Tibial artery (tissue), 4 donors: Measurements from ENCODE around the gene PDSS1.
"Not testable (repeated sequence)": the region's sequence is repeated elsewhere in the genome, so short reads cannot be mapped to it uniquely, and the experiment has no call there.

Experiments used
- DNase-seq, 2 donors: peaks; one replicate each; pipeline ENCODE4 v3.0.0-alpha.2; 2019
- H3K27ac ChIP-seq, 2 donors: fragments of 200-600 bp; sonication (generic) in 1 of 2; 1 replicate in 1 of 2; 2 replicates in 1 of 2; pipeline ENCODE4 v1.5.1; 2018 to 2019; ENCODE audit warnings: mild to moderate bottlenecking in 1 of 2
- H3K27me3 ChIP-seq, 2 donors: fragments of 200-600 bp; sonication (generic) in 1 of 2; one replicate each; pipeline versions ENCODE4 v1.5.1 to v1.6.0; 2016 to 2019
- H3K36me3 ChIP-seq, 3 donors: fragments of 200-600 bp; sonication (generic) in 2 of 3; one replicate each; pipeline ENCODE4 v1.5.1; 2016 to 2019; ENCODE audit warnings: mild to moderate bottlenecking in 2 of 3
- H3K4me1 ChIP-seq, 4 donors: fragments of 200-600 bp; sonication (generic) in 2 of 4; 1 replicate in 3 of 4; 2 replicates in 1 of 4; pipeline ENCODE4 v1.5.1; 2016 to 2019
- H3K4me3 ChIP-seq, 2 donors: fragments of 200-600 bp; sonication (generic) in 1 of 2; 1 replicate in 1 of 2; 2 replicates in 1 of 2; pipeline ENCODE4 v1.5.1; 2018 to 2019; ENCODE audit warnings: mild to moderate bottlenecking in 2 of 2
- H3K9me3 ChIP-seq, 3 donors: fragments of 200-600 bp; sonication (generic) in 1 of 3; one replicate each; pipeline ENCODE4 v1.5.1; 2016 to 2019
- intact Hi-C: fragments of 100-400 bp; cut with DNase I; formaldehyde crosslinking; loops from one replicate; pipeline ENCODE4 v1.15.0; 2023; ENCODE audit warnings: low total_unique reads
- TF ChIP-seq, protein P1 (sequence below), 2 experiments: fragments of 200-600 bp in 1 of 2; fragments of 450-650 bp in 1 of 2; IDR thresholded peaks; one replicate each; pipeline ENCODE4 v1.5.1; 2017 to 2019; ENCODE audit warnings: antibody characterized with exemption in 2 of 2, mild to moderate bottlenecking in 1 of 2, moderate library complexity in 1 of 2

PDSS1 gene

GRCh38 chr10:26682931-26683330 lies 14.6 kb upstream of the PDSS1 start:
- H3K36me3 ChIP-seq = no peaks in the 10 kb centered on the region
- no peak overlapping the region for H3K27ac ChIP-seq
- TF ChIP-seq, protein P1, sequence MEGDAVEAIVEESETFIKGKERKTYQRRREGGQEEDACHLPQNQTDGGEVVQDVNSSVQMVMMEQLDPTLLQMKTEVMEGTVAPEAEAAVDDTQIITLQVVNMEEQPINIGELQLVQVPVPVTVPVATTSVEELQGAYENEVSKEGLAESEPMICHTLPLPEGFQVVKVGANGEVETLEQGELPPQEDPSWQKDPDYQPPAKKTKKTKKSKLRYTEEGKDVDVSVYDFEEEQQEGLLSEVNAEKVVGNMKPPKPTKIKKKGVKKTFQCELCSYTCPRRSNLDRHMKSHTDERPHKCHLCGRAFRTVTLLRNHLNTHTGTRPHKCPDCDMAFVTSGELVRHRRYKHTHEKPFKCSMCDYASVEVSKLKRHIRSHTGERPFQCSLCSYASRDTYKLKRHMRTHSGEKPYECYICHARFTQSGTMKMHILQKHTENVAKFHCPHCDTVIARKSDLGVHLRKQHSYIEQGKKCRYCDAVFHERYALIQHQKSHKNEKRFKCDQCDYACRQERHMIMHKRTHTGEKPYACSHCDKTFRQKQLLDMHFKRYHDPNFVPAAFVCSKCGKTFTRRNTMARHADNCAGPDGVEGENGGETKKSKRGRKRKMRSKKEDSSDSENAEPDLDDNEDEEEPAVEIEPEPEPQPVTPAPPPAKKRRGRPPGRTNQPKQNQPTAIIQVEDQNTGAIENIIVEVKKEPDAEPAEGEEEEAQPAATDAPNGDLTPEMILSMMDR (IDR thresholded peaks at IDR 0.05) = no peak
- H3K4me1 ChIP-seq = no peaks in the 10 kb centered on the region
- H3K27me3 ChIP-seq = peaks cover 0 to 11% of the 10 kb centered on the region in 2 donors
- H3K9me3 ChIP-seq = no peaks in the 10 kb centered on the region
- intact Hi-C loops = no loop called here
- no peak for DNase-seq
- H3K4me3 ChIP-seq = no peak overlapping the region

GRCh38 chr10:26684667-26685264 lies 12.7 kb upstream of the PDSS1 start:
- H3K4me3 ChIP-seq, intact Hi-C loops, H3K4me1 ChIP-seq, DNase-seq, H3K27ac ChIP-seq, H3K9me3 ChIP-seq, H3K36me3 ChIP-seq: not testable (repeated sequence)
- H3K27me3 ChIP-seq = peaks cover 0 to 16% of the 10 kb centered on the region in 2 donors
- TF ChIP-seq, protein P1 (IDR thresholded peaks at IDR 0.05) = peak; percentile 29 to 38

- Histone ChIP-seq H3K4me1 (no peaks in the 10 kb centered on the region), H3K27me3 (peaks cover 0 to 16% of the 10 kb centered on the region in 2 donors), H3K27ac (no peak overlapping the region), H3K36me3 (no peaks in the 10 kb centered on the region), H3K9me3 (no peaks in the 10 kb centered on the region), H3K4me3 (no peak overlapping the region)
- intact Hi-C loops = no loop called here
- TF ChIP-seq, protein P1 (IDR thresholded peaks at IDR 0.05) = no peak
- DNase-seq = no peak
These were observed 12.1 kb upstream of the PDSS1 start for GRCh38 chr10:26685441-26685840.

GRCh38 chr10:26689399-26689798 lies 8.1 kb upstream of the PDSS1 start:
- TF ChIP-seq, protein P1 (IDR thresholded peaks at IDR 0.05) = no peak
- peaks cover 0 to 14% of the 10 kb centered on the region in 2 donors for H3K27me3 ChIP-seq
- no peaks in the 10 kb centered on the region for H3K36me3 ChIP-seq
- intact Hi-C loops = no loop called here
- no peak overlapping the region for H3K4me3 ChIP-seq
- no peak overlapping the region for H3K27ac ChIP-seq
- no peaks in the 10 kb centered on the region for H3K4me1 ChIP-seq
- no peaks in the 10 kb centered on the region for H3K9me3 ChIP-seq
- DNase-seq = no peak

- Histone ChIP-seq H3K4me3 (no peak overlapping the region), H3K4me1 (no peaks in the 10 kb centered on the region), H3K27ac (no peak overlapping the region), H3K9me3 (no peaks in the 10 kb centered on the region), H3K36me3 (no peaks in the 10 kb centered on the region), H3K27me3 (peaks cover 0 to 7% of the 10 kb centered on the region in 2 donors)
- DNase-seq = no peak
- TF ChIP-seq, protein P1 (IDR thresholded peaks at IDR 0.05) = no peak
- intact Hi-C loops = no loop called here
These were observed 6.6 kb upstream of the PDSS1 start for GRCh38 chr10:26690731-26691475.

- H3K9me3 ChIP-seq, H3K27ac ChIP-seq, intact Hi-C loops, H3K27me3 ChIP-seq, H3K36me3 ChIP-seq, H3K4me3 ChIP-seq, DNase-seq: not testable (repeated sequence)
- peaks cover 0 to 16% (median 12%) of the 10 kb centered on the region in 4 donors for H3K4me1 ChIP-seq
These were observed 3.0 kb upstream of the PDSS1 start for GRCh38 chr10:26694536-26694935.
